ENCODE measurements around the gene EDARADD. TPM values are rescaled to one million over a fixed set of nuclear protein-coding genes. Genes with fewer than 3 reads are reported as not detected.

The EDARADD gene
- total and polyA plus RNA-seq, 2 of the 13 experiments (the other 11 are each of a cell fraction or from before 2014, with no cell fraction given), result 0.03 TPM; not detected in 1

DNA sequence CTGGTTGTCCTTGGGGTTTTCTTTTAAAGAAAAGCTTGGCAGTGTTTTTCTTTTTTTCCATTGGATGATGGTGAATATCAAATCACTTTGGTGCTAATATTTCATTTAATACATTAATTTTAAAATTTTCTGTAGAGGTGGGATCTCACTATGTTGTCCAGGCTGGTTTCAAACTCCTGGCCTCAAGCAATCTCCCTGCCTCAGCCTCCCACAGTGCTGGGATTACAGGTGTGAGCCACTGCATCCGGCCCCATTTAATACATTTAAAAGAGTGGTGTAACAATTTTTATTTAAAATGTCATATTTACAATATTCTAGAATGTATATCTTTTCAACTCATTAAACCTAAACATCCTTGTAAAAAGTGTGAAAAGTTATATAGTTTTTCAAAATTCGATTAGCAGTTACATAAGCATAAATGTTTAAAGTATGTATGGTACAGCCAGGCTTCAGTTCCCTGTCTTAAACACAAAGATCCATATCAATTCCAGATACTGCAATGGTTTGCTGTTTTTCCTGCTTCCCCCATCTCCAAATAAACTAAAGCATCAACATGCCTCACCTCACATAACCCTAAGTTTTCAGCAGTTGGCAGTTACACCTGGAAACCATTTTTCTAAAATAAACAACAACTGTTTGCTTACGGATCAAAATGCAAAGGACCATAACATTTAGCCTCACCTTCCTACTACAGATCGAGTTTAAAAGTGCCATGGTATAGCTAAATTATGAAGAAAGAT, 120.8 kb downstream of the EDARADD start (continued):
- TF ChIP-seq PPARG (CRISPR knock-in tag; conservative IDR thresholded peaks at IDR 0.05), result 0 out of 2 replicates have a peak, but pooled peaks have one; percentile 28
- TF ChIP-seq ZNF589 (CRISPR knock-in tag; conservative IDR thresholded peaks at IDR 0.05), result no peak
- TF ChIP-seq, protein P1, sequence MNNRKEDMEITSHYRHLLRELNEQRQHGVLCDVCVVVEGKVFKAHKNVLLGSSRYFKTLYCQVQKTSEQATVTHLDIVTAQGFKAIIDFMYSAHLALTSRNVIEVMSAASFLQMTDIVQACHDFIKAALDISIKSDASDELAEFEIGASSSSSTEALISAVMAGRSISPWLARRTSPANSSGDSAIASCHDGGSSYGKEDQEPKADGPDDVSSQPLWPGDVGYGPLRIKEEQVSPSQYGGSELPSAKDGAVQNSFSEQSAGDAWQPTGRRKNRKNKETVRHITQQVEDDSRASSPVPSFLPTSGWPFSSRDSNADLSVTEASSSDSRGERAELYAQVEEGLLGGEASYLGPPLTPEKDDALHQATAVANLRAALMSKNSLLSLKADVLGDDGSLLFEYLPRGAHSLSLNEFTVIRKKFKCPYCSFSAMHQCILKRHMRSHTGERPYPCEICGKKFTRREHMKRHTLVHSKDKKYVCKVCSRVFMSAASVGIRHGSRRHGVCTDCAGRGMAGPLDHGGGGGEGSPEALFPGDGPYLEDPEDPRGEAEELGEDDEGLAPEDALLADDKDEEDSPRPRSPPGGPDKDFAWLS (CRISPR knock-in tag; IDR thresholded peaks at IDR 0.05; ENCODE audit: borderline replicate concordance), result no peak
- no peak for TF ChIP-seq TCF7L2 (IDR thresholded peaks at IDR 0.05; ENCODE audit: low read depth, low read length)
- no peak for TF ChIP-seq ZC3H4 (CRISPR knock-in tag; IDR thresholded peaks at IDR 0.05; ENCODE audit: borderline replicate concordance)
- peak; percentile 66; the same call in 1 of the 2 replicates for TF ChIP-seq HDAC2 (CRISPR knock-in tag; IDR thresholded peaks at IDR 0.05)
- TF ChIP-seq, protein P2, sequence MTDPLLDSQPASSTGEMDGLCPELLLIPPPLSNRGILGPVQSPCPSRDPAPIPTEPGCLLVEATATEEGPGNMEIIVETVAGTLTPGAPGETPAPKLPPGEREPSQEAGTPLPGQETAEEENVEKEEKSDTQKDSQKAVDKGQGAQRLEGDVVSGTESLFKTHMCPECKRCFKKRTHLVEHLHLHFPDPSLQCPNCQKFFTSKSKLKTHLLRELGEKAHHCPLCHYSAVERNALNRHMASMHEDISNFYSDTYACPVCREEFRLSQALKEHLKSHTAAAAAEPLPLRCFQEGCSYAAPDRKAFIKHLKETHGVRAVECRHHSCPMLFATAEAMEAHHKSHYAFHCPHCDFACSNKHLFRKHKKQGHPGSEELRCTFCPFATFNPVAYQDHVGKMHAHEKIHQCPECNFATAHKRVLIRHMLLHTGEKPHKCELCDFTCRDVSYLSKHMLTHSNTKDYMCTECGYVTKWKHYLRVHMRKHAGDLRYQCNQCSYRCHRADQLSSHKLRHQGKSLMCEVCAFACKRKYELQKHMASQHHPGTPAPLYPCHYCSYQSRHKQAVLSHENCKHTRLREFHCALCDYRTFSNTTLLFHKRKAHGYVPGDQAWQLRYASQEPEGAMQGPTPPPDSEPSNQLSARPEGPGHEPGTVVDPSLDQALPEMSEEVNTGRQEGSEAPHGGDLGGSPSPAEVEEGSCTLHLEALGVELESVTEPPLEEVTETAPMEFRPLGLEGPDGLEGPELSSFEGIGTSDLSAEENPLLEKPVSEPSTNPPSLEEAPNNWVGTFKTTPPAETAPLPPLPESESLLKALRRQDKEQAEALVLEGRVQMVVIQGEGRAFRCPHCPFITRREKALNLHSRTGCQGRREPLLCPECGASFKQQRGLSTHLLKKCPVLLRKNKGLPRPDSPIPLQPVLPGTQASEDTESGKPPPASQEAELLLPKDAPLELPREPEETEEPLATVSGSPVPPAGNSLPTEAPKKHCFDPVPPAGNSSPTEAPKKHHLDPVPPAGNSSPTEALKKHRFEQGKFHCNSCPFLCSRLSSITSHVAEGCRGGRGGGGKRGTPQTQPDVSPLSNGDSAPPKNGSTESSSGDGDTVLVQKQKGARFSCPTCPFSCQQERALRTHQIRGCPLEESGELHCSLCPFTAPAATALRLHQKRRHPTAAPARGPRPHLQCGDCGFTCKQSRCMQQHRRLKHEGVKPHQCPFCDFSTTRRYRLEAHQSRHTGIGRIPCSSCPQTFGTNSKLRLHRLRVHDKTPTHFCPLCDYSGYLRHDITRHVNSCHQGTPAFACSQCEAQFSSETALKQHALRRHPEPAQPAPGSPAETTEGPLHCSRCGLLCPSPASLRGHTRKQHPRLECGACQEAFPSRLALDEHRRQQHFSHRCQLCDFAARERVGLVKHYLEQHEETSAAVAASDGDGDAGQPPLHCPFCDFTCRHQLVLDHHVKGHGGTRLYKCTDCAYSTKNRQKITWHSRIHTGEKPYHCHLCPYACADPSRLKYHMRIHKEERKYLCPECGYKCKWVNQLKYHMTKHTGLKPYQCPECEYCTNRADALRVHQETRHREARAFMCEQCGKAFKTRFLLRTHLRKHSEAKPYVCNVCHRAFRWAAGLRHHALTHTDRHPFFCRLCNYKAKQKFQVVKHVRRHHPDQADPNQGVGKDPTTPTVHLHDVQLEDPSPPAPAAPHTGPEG (CRISPR knock-in tag; IDR thresholded peaks at IDR 0.05), result no peak
- TF ChIP-seq WIZ (CRISPR knock-in tag; IDR thresholded peaks at IDR 0.05), result no peak
- TF ChIP-seq MIXL1 (CRISPR knock-in tag; IDR thresholded peaks at IDR 0.05), result no peak; the same call in 1 of the 2 replicates
- TF ChIP-seq, protein P3, sequence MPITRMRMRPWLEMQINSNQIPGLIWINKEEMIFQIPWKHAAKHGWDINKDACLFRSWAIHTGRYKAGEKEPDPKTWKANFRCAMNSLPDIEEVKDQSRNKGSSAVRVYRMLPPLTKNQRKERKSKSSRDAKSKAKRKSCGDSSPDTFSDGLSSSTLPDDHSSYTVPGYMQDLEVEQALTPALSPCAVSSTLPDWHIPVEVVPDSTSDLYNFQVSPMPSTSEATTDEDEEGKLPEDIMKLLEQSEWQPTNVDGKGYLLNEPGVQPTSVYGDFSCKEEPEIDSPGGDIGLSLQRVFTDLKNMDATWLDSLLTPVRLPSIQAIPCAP (CRISPR knock-in tag; IDR thresholded peaks at IDR 0.05; ENCODE audit: low read depth), result no peak
- no peak for TF ChIP-seq THYN1 (CRISPR knock-in tag; IDR thresholded peaks at IDR 0.05; ENCODE audit: borderline replicate concordance, low read depth)
- TF ChIP-seq, protein P4, sequence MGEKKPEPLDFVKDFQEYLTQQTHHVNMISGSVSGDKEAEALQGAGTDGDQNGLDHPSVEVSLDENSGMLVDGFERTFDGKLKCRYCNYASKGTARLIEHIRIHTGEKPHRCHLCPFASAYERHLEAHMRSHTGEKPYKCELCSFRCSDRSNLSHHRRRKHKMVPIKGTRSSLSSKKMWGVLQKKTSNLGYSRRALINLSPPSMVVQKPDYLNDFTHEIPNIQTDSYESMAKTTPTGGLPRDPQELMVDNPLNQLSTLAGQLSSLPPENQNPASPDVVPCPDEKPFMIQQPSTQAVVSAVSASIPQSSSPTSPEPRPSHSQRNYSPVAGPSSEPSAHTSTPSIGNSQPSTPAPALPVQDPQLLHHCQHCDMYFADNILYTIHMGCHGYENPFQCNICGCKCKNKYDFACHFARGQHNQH (CRISPR knock-in tag; IDR thresholded peaks at IDR 0.05), result peak; percentile 63
- no peak for TF ChIP-seq RAD51 (IDR thresholded peaks at IDR 0.05; ENCODE audit: borderline replicate concordance)
- 0 out of 2 replicates have a peak, but pooled peaks have one; percentile 5 for TF ChIP-seq NFKBIZ (CRISPR knock-in tag; IDR thresholded peaks at IDR 0.05)
- no peak for TF ChIP-seq MBNL3 (CRISPR knock-in tag; conservative IDR thresholded peaks at IDR 0.05)
- no peak for TF ChIP-seq TOPORS (CRISPR knock-in tag; IDR thresholded peaks at IDR 0.05)
- TF ChIP-seq, protein P5, sequence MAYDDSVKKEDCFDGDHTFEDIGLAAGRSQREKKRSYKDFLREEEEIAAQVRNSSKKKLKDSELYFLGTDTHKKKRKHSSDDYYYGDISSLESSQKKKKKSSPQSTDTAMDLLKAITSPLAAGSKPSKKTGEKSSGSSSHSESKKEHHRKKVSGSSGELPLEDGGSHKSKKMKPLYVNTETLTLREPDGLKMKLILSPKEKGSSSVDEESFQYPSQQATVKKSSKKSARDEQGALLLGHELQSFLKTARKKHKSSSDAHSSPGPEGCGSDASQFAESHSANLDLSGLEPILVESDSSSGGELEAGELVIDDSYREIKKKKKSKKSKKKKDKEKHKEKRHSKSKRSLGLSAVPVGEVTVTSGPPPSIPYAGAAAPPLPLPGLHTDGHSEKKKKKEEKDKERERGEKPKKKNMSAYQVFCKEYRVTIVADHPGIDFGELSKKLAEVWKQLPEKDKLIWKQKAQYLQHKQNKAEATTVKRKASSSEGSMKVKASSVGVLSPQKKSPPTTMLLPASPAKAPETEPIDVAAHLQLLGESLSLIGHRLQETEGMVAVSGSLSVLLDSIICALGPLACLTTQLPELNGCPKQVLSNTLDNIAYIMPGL (CRISPR knock-in tag; IDR thresholded peaks at IDR 0.05; ENCODE audit: borderline replicate concordance in 1 of 2, low read depth in 1 of 2), result peak in 1 of 2 experiments; percentile 27; a peak in 1 of 4 replicates
- TF ChIP-seq ZNF792 (CRISPR knock-in tag; IDR thresholded peaks at IDR 0.05), result no peak; the same call in 1 of the 2 replicates

All from HepG2 (cell line).